Esophagus muscularis mucosa (tissue), 4 donors: Measurements from ENCODE around the gene DBF4B. TPM values are rescaled to one million over a fixed set of nuclear protein-coding genes. Genes with fewer than 3 reads are reported as not detected.

Experiments used
- DNase-seq: peaks from one replicate; pipeline ENCODE4 v3.0.0-alpha.2; 2017; ENCODE audit errors: extremely low spot score
- H3K27ac ChIP-seq, 4 donors: fragments of 200-600 bp; sonication (generic); replicated peaks in 1 of 4; 1 replicate in 3 of 4; 2 replicates in 1 of 4; pipeline ENCODE4 v1.5.1; 2016 to 2019; ENCODE audit warnings: mild to moderate bottlenecking in 1 of 4
- H3K27me3 ChIP-seq, 4 donors: fragments of 200-600 bp; sonication (generic); one replicate each; pipeline versions ENCODE4 v1.5.1 to v1.6.0; 2016 to 2019
- H3K36me3 ChIP-seq, 4 donors: fragments of 200-600 bp; sonication (generic); one replicate each; pipeline ENCODE4 v1.5.1; 2016 to 2019
- H3K4me1 ChIP-seq, 4 donors: fragments of 200-600 bp; sonication (generic); one replicate each; pipeline ENCODE4 v1.5.1; 2016 to 2019
- H3K4me3 ChIP-seq, 4 donors: fragments of 200-600 bp; sonication (generic); 1 replicate in 2 of 4; 2 replicates in 2 of 4; pipeline ENCODE4 v1.5.1; 2016 to 2019; ENCODE audit warnings: mild to moderate bottlenecking in 4 of 4, moderate library complexity in 1 of 4
- H3K9me3 ChIP-seq, 4 donors: fragments of 200-600 bp; sonication (generic); 1 replicate in 3 of 4; 2 replicates in 1 of 4; pipeline ENCODE4 v1.5.1; 2016 to 2019
- EP300 ChIP-seq: sonication (generic); formaldehyde crosslinking; IDR thresholded peaks from one replicate; pipeline ENCODE4 v1.6.1; 2017; ENCODE audit warnings: antibody characterized with exemption
- POLR2A ChIP-seq: fragments of 450-650 bp; IDR thresholded peaks from one replicate; pipeline ENCODE4 v1.6.1; 2017; ENCODE audit warnings: antibody characterized with exemption, moderate library complexity, mild to moderate bottlenecking, low read depth
- POLR2AphosphoS5 ChIP-seq, 2 donors: sonication (generic); formaldehyde crosslinking; IDR thresholded peaks; one replicate each; pipeline ENCODE4 v1.6.1; 2017; ENCODE audit warnings: antibody characterized with exemption in 2 of 2
- WGBS: methylation state at CpG from one replicate; pipeline ENCODE4 v1.1.5; 2018; 5-methylcytosine and 5-hydroxymethylcytosine counted together
- intact Hi-C: fragments of 100-400 bp; cut with DNase I; formaldehyde crosslinking; loops from one replicate; pipeline ENCODE4 v1.15.1; 2023
- total RNA-seq, 4 donors: library from RNA; depleted of rRNA; stranded (reverse); fragments of >200 nt; gene quantifications; one replicate each; pipeline versions ENCODE4 v1.1.0 to v1.2.1, GENCODE V29; 2016
- TF ChIP-seq, protein P1 (sequence below), 3 experiments: fragments of 200-600 bp in 2 of 3; fragments of 450-650 bp in 1 of 3; sonication (generic) in 2 of 3; IDR thresholded peaks; one replicate each; pipeline ENCODE4 v1.5.1; 2017 to 2019; ENCODE audit warnings: antibody characterized with exemption in 3 of 3, mild to moderate bottlenecking in 2 of 3, moderate library complexity in 1 of 3

The DBF4B gene
- total RNA-seq, 4 donors from 2014 or later, result 3.7 to 7.5 (median 5.2) TPM

DNA sequence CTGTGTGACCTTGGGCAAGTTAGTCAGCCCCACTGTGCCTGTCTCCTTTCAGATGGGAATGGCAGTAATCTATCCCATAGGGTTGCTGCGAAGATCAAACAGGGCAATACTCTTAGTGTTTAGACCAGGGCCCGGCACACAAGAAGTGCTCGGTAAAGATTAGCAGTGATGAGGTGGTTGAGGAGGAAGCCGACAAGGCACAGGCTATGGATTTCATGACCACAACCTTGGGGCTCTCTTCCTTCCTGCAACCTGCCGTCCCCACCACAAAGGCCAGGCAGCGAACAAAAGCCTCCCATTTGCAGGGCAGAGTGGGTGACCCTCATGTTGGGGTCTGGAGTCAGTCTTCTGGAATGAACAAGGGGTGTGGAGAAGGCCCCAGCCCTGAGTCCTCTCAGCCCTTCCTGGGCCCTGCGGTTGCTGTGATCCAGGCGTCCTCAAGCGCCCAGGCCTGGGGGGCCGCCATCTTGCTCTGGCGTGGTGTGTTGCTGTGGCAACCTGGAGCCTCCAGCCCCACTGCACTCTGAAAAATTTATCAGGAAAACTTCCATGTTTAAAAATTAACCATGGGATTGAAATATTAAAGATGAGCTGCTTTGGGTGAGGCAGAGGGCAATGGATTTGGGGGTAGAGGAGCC lies 60.2 kb downstream of the DBF4B start:
- H3K36me3 ChIP-seq, result no peaks in the 10 kb centered on the region
- no peak for DNase-seq
- no peaks in the 10 kb centered on the region for H3K4me1 ChIP-seq
- WGBS, result 77% methylated on average over 6 of the region's 11 CpGs
- no peak overlapping the region for H3K27ac ChIP-seq
- TF ChIP-seq POLR2AphosphoS5 (IDR thresholded peaks at IDR 0.05) (no peak), POLR2A (no peak), EP300 (no peak)
- TF ChIP-seq, protein P1, sequence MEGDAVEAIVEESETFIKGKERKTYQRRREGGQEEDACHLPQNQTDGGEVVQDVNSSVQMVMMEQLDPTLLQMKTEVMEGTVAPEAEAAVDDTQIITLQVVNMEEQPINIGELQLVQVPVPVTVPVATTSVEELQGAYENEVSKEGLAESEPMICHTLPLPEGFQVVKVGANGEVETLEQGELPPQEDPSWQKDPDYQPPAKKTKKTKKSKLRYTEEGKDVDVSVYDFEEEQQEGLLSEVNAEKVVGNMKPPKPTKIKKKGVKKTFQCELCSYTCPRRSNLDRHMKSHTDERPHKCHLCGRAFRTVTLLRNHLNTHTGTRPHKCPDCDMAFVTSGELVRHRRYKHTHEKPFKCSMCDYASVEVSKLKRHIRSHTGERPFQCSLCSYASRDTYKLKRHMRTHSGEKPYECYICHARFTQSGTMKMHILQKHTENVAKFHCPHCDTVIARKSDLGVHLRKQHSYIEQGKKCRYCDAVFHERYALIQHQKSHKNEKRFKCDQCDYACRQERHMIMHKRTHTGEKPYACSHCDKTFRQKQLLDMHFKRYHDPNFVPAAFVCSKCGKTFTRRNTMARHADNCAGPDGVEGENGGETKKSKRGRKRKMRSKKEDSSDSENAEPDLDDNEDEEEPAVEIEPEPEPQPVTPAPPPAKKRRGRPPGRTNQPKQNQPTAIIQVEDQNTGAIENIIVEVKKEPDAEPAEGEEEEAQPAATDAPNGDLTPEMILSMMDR (IDR thresholded peaks at IDR 0.05), result no peak
- no peak overlapping the region for H3K4me3 ChIP-seq
- H3K9me3 ChIP-seq, result no peaks in the 10 kb centered on the region
- peaks cover 0 to 42% (median 9%) of the 10 kb centered on the region in 4 donors for H3K27me3 ChIP-seq
- intact Hi-C loops, result no loop called here

DNA sequence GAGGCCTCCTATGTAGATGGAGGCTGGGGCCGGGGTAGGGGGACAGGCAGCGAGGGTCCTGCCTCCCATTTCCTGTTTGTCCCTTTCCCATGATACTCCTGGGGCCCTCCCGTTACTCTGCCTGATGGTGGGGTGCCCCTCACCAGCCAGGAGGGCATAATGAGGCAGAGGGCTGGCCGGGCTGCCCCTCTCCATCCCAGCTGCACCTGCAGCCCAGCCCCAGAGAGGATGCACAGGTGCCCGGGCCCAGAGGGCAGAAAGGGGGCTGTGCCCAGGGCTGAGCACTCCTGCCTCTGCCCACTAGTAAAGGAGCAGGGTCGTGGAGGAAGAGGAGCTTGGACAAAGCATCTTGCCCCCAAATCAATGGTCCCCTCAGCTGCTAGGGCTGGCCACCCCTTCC lies 60.8 kb downstream of the DBF4B start:
- intact Hi-C loops, result no loop called here
- Histone ChIP-seq H3K9me3 (no peaks in the 10 kb centered on the region), H3K4me1 (no peaks in the 10 kb centered on the region), H3K27ac (no peak overlapping the region), H3K36me3 (no peaks in the 10 kb centered on the region), H3K27me3 (peaks cover 0 to 48% (median 9%) of the 10 kb centered on the region in 4 donors), H3K4me3 (no peak overlapping the region)
- WGBS, result 62% methylated on average over 6 of the region's 6 CpGs
- DNase-seq, result no peak
- TF ChIP-seq POLR2AphosphoS5 (IDR thresholded peaks at IDR 0.05), result no peak
- no peak for TF ChIP-seq EP300
- no peak for TF ChIP-seq POLR2A
- TF ChIP-seq, protein P1 (IDR thresholded peaks at IDR 0.05), result no peak

DNA sequence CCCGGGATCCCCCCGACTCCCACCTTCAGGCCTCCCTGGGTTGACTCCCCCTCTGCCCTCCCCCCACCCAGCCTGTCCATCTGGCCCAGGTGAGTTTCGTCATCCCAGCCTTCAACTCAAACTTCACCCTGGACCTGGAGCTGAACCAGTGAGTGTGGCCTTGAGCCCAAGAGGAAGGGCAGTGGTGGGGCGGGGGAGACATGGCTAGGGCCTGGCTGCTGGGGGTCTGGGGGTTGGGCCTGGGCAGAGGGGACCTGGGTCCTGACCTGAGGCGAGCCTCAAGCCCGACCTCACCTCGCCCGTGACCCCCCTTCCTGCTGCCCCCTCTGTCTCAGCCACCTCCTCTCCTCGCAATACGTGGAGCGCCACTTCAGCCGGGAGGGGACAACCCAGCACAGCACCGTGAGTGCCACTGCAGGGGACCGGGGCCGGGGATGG lies 61.2 kb downstream of the DBF4B start:
- WGBS, result 86% methylated on average over 10 of the region's 15 CpGs
- H3K27me3 ChIP-seq, result peaks cover 0 to 50% (median 9%) of the 10 kb centered on the region in 4 donors

DNA sequence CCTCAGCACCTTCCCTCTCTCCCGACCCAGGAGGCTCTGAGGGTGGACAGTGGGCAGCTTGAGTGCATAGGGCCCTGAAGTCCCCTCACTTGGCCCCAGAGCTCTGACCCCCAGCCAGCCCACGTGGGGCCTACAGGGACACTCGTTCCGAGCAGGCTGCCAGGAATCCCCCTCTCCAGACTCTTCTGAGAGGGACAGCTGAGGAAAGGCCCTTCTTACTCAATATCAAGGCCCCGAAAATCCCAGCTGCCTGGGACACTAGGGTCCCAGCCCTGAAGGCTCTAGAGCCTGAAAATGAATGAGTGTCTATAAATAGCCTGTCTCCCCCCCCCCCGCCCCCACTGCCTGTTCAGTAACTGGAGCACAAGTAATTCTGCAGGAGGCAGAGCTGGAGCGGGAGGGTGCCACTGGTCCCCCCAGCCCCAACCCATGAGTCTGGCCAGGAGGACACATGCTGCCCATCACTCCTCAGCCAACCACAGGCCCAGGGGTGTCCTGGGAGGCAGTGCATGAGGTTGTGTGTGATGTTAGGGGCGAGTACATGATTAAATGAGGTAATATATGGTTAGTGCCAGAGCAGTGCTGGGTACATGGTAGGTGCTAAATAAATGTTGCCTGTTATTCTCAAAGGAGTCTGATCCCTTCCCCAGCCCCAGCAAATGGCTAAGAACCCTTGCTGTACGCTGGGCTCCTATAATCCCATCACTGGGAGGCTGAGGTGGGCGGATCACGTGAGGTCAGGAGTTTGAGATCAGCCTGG lies 61.9 kb downstream of the DBF4B start:
- Histone ChIP-seq H3K27me3 (peaks cover 0 to 44% (median 9%) of the 10 kb centered on the region in 4 donors), H3K27ac (no peak overlapping the region), H3K4me3 (no peak overlapping the region), H3K36me3 (no peaks in the 10 kb centered on the region), H3K9me3 (no peaks in the 10 kb centered on the region), H3K4me1 (peaks cover 5 to 10% (median 9%) of the 10 kb centered on the region in 4 donors)
- 85% methylated on average over 6 of the region's 11 CpGs for WGBS
- intact Hi-C loops, result no loop called here
- TF ChIP-seq EP300, result no peak
- no peak for TF ChIP-seq POLR2AphosphoS5 (IDR thresholded peaks at IDR 0.05)
- no peak for TF ChIP-seq POLR2A
- TF ChIP-seq, protein P1 (IDR thresholded peaks at IDR 0.05), result no peak
- no peak for DNase-seq

More for the DNA sequence above, 61.2 kb downstream of the DBF4B start:
- Histone ChIP-seq H3K4me3 (no peak overlapping the region), H3K27ac (no peak overlapping the region), H3K9me3 (no peaks in the 10 kb centered on the region), H3K4me1 (peaks cover 0 to 4% (median 2%) of the 10 kb centered on the region in 4 donors), H3K36me3 (no peaks in the 10 kb centered on the region)
- intact Hi-C loops, result no loop called here
- DNase-seq, result no peak
- no peak for TF ChIP-seq POLR2A
- TF ChIP-seq POLR2AphosphoS5 (IDR thresholded peaks at IDR 0.05), result no peak
- TF ChIP-seq, protein P1 (IDR thresholded peaks at IDR 0.05), result no peak
- TF ChIP-seq EP300, result no peak
